Mesenchymal stem cell (in vitro differentiated cells and primary cell): ENCODE results near the gene SLC35F3.

Experiments
- DNase-seq: peaks from one replicate; pipeline ENCODE4 v3.0.0-alpha.2; 2013
- H2AFZ ChIP-seq: one replicate; pipeline ENCODE4 v1.6.1; 2013; ENCODE audit warnings: low read depth, mild to moderate bottlenecking, control low read depth, inconsistent platforms, low read length, moderate library complexity
- H2AK5ac ChIP-seq: 2 replicates; pipeline ENCODE4 v1.6.1; 2013; ENCODE audit warnings: low read length, moderate library complexity, mild to moderate bottlenecking, inconsistent platforms; ENCODE audit not compliant: severe bottlenecking
- H2BK120ac ChIP-seq: one replicate; pipeline ENCODE4 v1.6.1; 2013; ENCODE audit warnings: low read depth, mild to moderate bottlenecking, inconsistent platforms, low read length, moderate library complexity
- H2BK12ac ChIP-seq, 2 experiments: one replicate each; pipeline ENCODE4 v1.6.1; 2013; ENCODE audit warnings: inconsistent platforms in 2 of 2, low read length in 2 of 2, mild to moderate bottlenecking in 2 of 2, moderate library complexity in 2 of 2, control low read depth in 1 of 2
- H2BK15ac ChIP-seq: one replicate; pipeline ENCODE4 v1.6.1; 2013; ENCODE audit warnings: mild to moderate bottlenecking, low read depth, inconsistent platforms; ENCODE audit not compliant: poor library complexity, severe bottlenecking
- H2BK5ac ChIP-seq: 2 replicates; pipeline ENCODE4 v1.6.1; 2013; ENCODE audit warnings: low read depth, mild to moderate bottlenecking, low read length, control low read depth, inconsistent platforms; ENCODE audit not compliant: poor library complexity, severe bottlenecking
- H3K14ac ChIP-seq, 2 experiments: one replicate each; pipeline ENCODE4 v1.6.1; 2013; ENCODE audit warnings: inconsistent platforms in 2 of 2, low read length in 2 of 2, control low read depth in 1 of 2, mild to moderate bottlenecking in 1 of 2, moderate library complexity in 1 of 2
- H3K18ac ChIP-seq, 2 experiments: one replicate each; pipeline ENCODE4 v1.6.1; 2013; ENCODE audit warnings: inconsistent platforms in 2 of 2, low read length in 2 of 2, control low read depth in 1 of 2, low read depth in 1 of 2, mild to moderate bottlenecking in 1 of 2
- H3K23ac ChIP-seq, 2 experiments: one replicate each; pipeline ENCODE4 v1.6.1; 2013; ENCODE audit warnings: inconsistent platforms in 2 of 2, low read length in 2 of 2, mild to moderate bottlenecking in 2 of 2, moderate library complexity in 2 of 2, control low read depth in 1 of 2
- H3K27ac ChIP-seq: 2 replicates; pipeline ENCODE4 v1.5.1; 2013; ENCODE audit warnings: mild to moderate bottlenecking, moderate library complexity, low read length, control low read depth, inconsistent platforms; ENCODE audit not compliant: poor library complexity, severe bottlenecking
- H3K27me3 ChIP-seq, 2 experiments: 2 replicates each; pipeline versions ENCODE4 v1.6.1 to v1.7.0; 2013; ENCODE audit warnings: low read length in 2 of 2, mild to moderate bottlenecking in 2 of 2, moderate library complexity in 2 of 2, control low read depth in 1 of 2, inconsistent platforms in 1 of 2; ENCODE audit not compliant: control insufficient read depth in 1 of 2, insufficient read depth in 1 of 2
- H3K36me3 ChIP-seq, 2 experiments: 2 replicates each; pipeline versions ENCODE4 v1.6.1 to v1.7.0; 2013; ENCODE audit warnings: low read length in 2 of 2, control low read depth in 1 of 2, inconsistent platforms in 1 of 2, low read depth in 1 of 2, mild to moderate bottlenecking in 1 of 2; ENCODE audit not compliant: insufficient read depth in 2 of 2, control insufficient read depth in 1 of 2
- H3K4ac ChIP-seq, 2 experiments: one replicate each; pipeline ENCODE4 v1.6.1; 2013; ENCODE audit warnings: inconsistent platforms in 2 of 2, low read length in 2 of 2, mild to moderate bottlenecking in 2 of 2, moderate library complexity in 2 of 2, control low read depth in 1 of 2, low read depth in 1 of 2
- H3K4me1 ChIP-seq: 2 replicates; pipeline ENCODE4 v1.6.1; 2013; ENCODE audit warnings: low read depth, low read length, control low read depth; ENCODE audit not compliant: control insufficient read depth, insufficient read depth
- H3K4me2 ChIP-seq: 2 replicates; pipeline ENCODE4 v1.6.1; 2013; ENCODE audit warnings: low read length, mild to moderate bottlenecking, inconsistent platforms; ENCODE audit not compliant: poor library complexity, severe bottlenecking
- H3K4me3 ChIP-seq, 2 experiments: 2 replicates each; pipeline versions ENCODE4 v1.5.1 to v1.7.0; 2013; ENCODE audit warnings: low read length in 2 of 2, mild to moderate bottlenecking in 2 of 2, control low read depth in 1 of 2, low read depth in 1 of 2; ENCODE audit not compliant: insufficient read depth in 1 of 2
- H3K79me1 ChIP-seq: replicated peaks from 2 replicates; pipeline ENCODE4 v1.6.1; 2013; ENCODE audit warnings: mild to moderate bottlenecking, control low read depth, low read length, inconsistent platforms; ENCODE audit not compliant: poor library complexity, severe bottlenecking
- H3K9ac ChIP-seq: 2 replicates; pipeline ENCODE4 v1.7.0; 2013; ENCODE audit warnings: mild to moderate bottlenecking, low read length, moderate library complexity
- H3K9me3 ChIP-seq: 2 replicates; pipeline ENCODE4 v1.7.0; 2013; ENCODE audit warnings: mild to moderate bottlenecking, low read length; ENCODE audit not compliant: control insufficient read depth
- H4K8ac ChIP-seq: one replicate; pipeline ENCODE4 v1.6.1; 2013; ENCODE audit warnings: inconsistent platforms, mild to moderate bottlenecking, low read length, moderate library complexity
- H4K91ac ChIP-seq: one replicate; pipeline ENCODE4 v1.6.1; 2013; ENCODE audit warnings: mild to moderate bottlenecking, low read length, inconsistent platforms
- WGBS: methylation state at CpG from one replicate; pipeline ENCODE4 v1.1.7; 2013; ENCODE audit warnings: mixed read lengths; 5-methylcytosine and 5-hydroxymethylcytosine counted together

SLC35F3 gene

DNA sequence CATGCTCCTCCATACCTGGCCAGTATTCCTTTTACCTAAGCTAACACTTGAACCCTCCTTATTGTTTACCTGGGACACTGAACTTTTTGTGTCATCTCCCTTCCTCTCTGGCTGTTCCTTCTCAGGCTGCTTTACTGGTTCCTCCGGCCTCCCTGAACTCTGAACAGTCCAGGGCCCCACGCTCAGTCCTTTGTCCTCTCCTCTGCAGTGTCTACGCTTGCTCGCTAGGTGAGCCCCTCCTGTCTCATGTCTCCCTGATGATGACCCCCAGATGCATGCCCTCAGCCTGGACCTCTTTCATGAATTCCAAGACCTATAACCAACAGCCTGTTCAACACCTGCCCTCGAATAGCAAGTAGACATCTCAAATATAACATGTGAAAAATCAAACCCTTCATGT lies 360.4 kb downstream of the SLC35F3 start:
- no peak for DNase-seq
- H3K18ac ChIP-seq: no peak overlapping the region
- H3K9me3 ChIP-seq: no peaks in the 10 kb centered on the region
- H3K4me1 ChIP-seq: no peaks in the 10 kb centered on the region
- no peak overlapping the region for H4K8ac ChIP-seq
- H3K4ac ChIP-seq: no peak overlapping the region
- no peak overlapping the region for H2BK12ac ChIP-seq
- H3K36me3 ChIP-seq: no peaks in the 10 kb centered on the region
- H3K4me3 ChIP-seq: no peak overlapping the region
- no peak overlapping the region for H3K23ac ChIP-seq
- no peak overlapping the region for H3K14ac ChIP-seq
- no peaks in the 10 kb centered on the region for H3K79me1 ChIP-seq
- H2AFZ ChIP-seq: no peak overlapping the region
- peaks cover 0 to 3% of the 10 kb centered on the region in 2 experiments for H3K27me3 ChIP-seq
- H3K4me2 ChIP-seq: no peak overlapping the region
- WGBS: 64% methylated on average over 5 of the region's 5 CpGs
- no peak overlapping the region for H4K91ac ChIP-seq
- no peak overlapping the region for H2BK5ac ChIP-seq
- no peak overlapping the region for H2BK15ac ChIP-seq
- no peak overlapping the region for H3K27ac ChIP-seq
- H2AK5ac ChIP-seq: no peak overlapping the region
- H2BK120ac ChIP-seq: no peak overlapping the region
- no peak overlapping the region for H3K9ac ChIP-seq

DNA sequence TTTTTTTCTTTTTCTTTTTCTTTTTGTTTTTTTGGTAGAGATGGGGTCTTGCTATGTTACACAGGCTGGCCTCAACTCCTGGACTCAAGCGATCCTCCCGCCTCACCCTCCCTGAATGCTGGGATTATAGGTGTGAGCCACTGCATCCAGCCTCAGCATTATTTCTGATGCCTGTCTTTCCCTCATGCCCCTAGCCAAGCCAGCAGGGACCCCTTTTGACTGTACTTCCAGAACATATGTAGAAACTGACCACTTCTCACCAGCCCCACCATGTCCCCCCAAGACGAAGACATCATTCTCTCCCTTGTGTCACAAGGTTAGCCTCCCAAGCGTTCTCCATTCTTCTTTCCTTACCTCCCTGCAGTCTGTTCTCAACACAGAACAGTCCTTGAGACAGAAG lies 360.8 kb downstream of the SLC35F3 start:
- Histone ChIP-seq H3K9ac (no peak overlapping the region), H3K4ac (no peak overlapping the region), H3K14ac (no peak overlapping the region), H3K23ac (no peak overlapping the region), H2AK5ac (no peak overlapping the region), H3K27ac (no peak overlapping the region), H3K36me3 (no peaks in the 10 kb centered on the region), H3K27me3 (peaks cover 0 to 3% of the 10 kb centered on the region in 2 experiments), H2BK5ac (no peak overlapping the region), H3K4me2 (no peak overlapping the region), H2AFZ (no peak overlapping the region), H3K4me1 (no peaks in the 10 kb centered on the region), H3K4me3 (no peak overlapping the region), H3K9me3 (no peaks in the 10 kb centered on the region), H3K18ac (no peak overlapping the region), H4K8ac (no peak overlapping the region), H2BK15ac (no peak overlapping the region), H4K91ac (no peak overlapping the region), H3K79me1 (no peaks in the 10 kb centered on the region), H2BK120ac (no peak overlapping the region), H2BK12ac (no peak overlapping the region)
- 76% methylated on average over 4 of the region's 4 CpGs for WGBS
- DNase-seq: no peak

DNA sequence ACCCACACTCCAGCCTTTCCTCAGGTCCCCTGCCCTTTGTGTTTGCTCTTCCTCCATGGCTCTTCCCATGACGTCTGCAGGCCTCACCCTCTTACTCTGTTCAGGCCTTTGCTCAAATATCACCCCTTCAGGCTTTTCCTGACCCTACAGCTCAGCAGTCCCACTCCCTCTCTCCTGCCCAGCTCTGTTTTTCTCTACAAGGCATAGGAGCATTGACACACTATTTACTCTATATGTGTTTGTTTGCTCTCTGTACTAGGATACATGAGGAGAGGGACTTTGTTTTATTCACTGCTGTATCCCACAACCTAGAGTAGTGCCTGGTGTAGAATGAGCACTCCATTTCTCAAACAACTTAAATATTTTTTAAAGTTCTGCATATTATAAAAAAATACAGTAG lies 361.4 kb downstream of the SLC35F3 start:
- no peak overlapping the region for H2BK12ac ChIP-seq
- H2BK5ac ChIP-seq: no peak overlapping the region
- H3K4me3 ChIP-seq: no peak overlapping the region
- no peak overlapping the region for H2BK15ac ChIP-seq
- no peak for DNase-seq
- H4K91ac ChIP-seq: no peak overlapping the region
- no peaks in the 10 kb centered on the region for H3K36me3 ChIP-seq
- no peak overlapping the region for H3K27ac ChIP-seq
- no peak overlapping the region for H2BK120ac ChIP-seq
- no peak overlapping the region for H3K18ac ChIP-seq
- no peaks in the 10 kb centered on the region for H3K79me1 ChIP-seq
- H4K8ac ChIP-seq: no peak overlapping the region
- no peak overlapping the region for H3K4ac ChIP-seq
- peaks cover 0 to 3% of the 10 kb centered on the region in 2 experiments for H3K27me3 ChIP-seq
- H3K23ac ChIP-seq: no peak overlapping the region
- no peaks in the 10 kb centered on the region for H3K4me1 ChIP-seq
- no peak overlapping the region for H3K9ac ChIP-seq
- no peaks in the 10 kb centered on the region for H3K9me3 ChIP-seq
- no peak overlapping the region for H2AFZ ChIP-seq
- no peak overlapping the region for H3K14ac ChIP-seq
- WGBS: 38% methylated on average over 1 of the region's 1 CpG
- H3K4me2 ChIP-seq: no peak overlapping the region
- H2AK5ac ChIP-seq: no peak overlapping the region

DNA sequence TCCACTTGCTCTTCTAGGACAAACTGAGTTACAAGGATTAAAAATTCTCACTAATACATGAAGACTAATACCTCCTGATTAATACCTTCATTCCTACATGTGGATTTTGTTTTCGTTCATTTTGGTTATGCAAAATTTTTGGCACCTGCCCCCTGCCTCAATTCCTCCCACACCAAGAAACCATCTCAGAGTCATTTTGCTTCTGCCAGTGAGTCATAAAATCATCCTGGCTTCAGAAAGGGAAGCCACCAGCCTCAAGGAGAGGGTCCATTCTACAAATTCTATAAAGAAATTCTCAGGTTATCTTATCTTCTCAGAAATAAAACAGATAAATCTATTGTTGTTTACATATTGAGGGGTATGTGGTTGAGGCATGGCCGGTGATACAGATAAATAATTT lies 365.6 kb downstream of the SLC35F3 start:
- no peak overlapping the region for H2BK15ac ChIP-seq
- H3K4me1 ChIP-seq: no peaks in the 10 kb centered on the region
- no peak overlapping the region for H3K14ac ChIP-seq
- H3K18ac ChIP-seq: no peak overlapping the region
- no peak overlapping the region for H2AK5ac ChIP-seq
- H2AFZ ChIP-seq: no peak overlapping the region
- no peak overlapping the region for H3K9ac ChIP-seq
- H3K4me2 ChIP-seq: no peak overlapping the region
- no peak overlapping the region for H3K27ac ChIP-seq
- H4K8ac ChIP-seq: no peak overlapping the region
- H3K36me3 ChIP-seq: no peaks in the 10 kb centered on the region
- no peak overlapping the region for H2BK120ac ChIP-seq
- no peak overlapping the region for H3K23ac ChIP-seq
- no peak overlapping the region for H3K4ac ChIP-seq
- 64% methylated on average over 2 of the region's 2 CpGs for WGBS
- no peaks in the 10 kb centered on the region for H3K9me3 ChIP-seq
- no peaks in the 10 kb centered on the region for H3K27me3 ChIP-seq
- no peak overlapping the region for H2BK12ac ChIP-seq
- no peak overlapping the region for H2BK5ac ChIP-seq
- DNase-seq: no peak
- no peak overlapping the region for H4K91ac ChIP-seq
- H3K4me3 ChIP-seq: no peak overlapping the region
- H3K79me1 ChIP-seq: no peaks in the 10 kb centered on the region
